ENCODE measurements around the gene EXT2.

- TF ChIP-seq EP300 (IDR thresholded peaks at IDR 0.05) (no peak), CTCF (IDR thresholded peaks at IDR 0.05) (no peak)
These were observed 14.5 kb upstream of the EXT2 start for GRCh38 chr11:44080951-44081350.
